WTC11 (cell line): Measurements from ENCODE around the gene MTHFD2. TPM values are rescaled to one million over a fixed set of nuclear protein-coding genes. Genes with fewer than 3 reads are reported as not detected.
A peak's percentile ranks its signal among the peaks of the same experiment; 100 is the strongest.

Experiments used
- ATAC-seq: fragments of 200-7000 bp; cut with Tn5 transposase; 2 replicates; pipeline ENCODE4 v1.10.0; 2021; ENCODE audit warnings: mild to moderate bottlenecking, moderate library complexity
- CTCF ChIA-PET: fragments of 300-600 bp; sonication (Branson Sonifier 250); formaldehyde crosslinking; loops from one replicate; lab custom pipeline; 2021; ENCODE audit warnings: antibody characterized with exemption; lab: Charles Lee
- POLR2A ChIA-PET: fragments of 350-600 bp; sonication (Branson Sonifier 250); formaldehyde crosslinking; loops from one replicate; lab custom pipeline; 2021; ENCODE audit warnings: antibody characterized with exemption; lab: Charles Lee
- DNase-seq: peaks from one replicate; pipeline ENCODE4 v3.0.0; 2021; ENCODE audit warnings: low spot score
- H3K27ac Mint-ChIP-seq: 2 replicates; pipeline ENCODE4 v1.8.0; 2021; ENCODE audit warnings: mixed read lengths
- H3K27me3 Mint-ChIP-seq: 2 replicates; pipeline ENCODE4 v1.8.0; 2021; ENCODE audit warnings: low read depth, mild to moderate bottlenecking, moderate library complexity, mixed read lengths
- H3K36me3 Mint-ChIP-seq: 2 replicates; pipeline ENCODE4 v1.8.0; 2021; ENCODE audit warnings: mixed read lengths
- H3K4me1 Mint-ChIP-seq: 2 replicates; pipeline ENCODE4 v1.8.0; 2022; ENCODE audit warnings: mixed read lengths
- H3K4me3 Mint-ChIP-seq: 2 replicates; pipeline ENCODE4 v1.8.0; 2021; ENCODE audit warnings: mild to moderate bottlenecking, moderate library complexity, mixed read lengths
- H3K9me3 Mint-ChIP-seq: 2 replicates; pipeline ENCODE4 v1.8.0; 2021; ENCODE audit warnings: mixed read lengths
- FOXJ3 ChIP-seq: sonication (generic); formaldehyde crosslinking; IDR thresholded peaks from 2 replicates; pipeline ENCODE4 v1.9.0; 2021; ENCODE audit warnings: missing genetic modification reagents, mild to moderate bottlenecking, borderline replicate concordance
- FOXP1 ChIP-seq: sonication (generic); formaldehyde crosslinking; IDR thresholded peaks from 2 replicates; pipeline ENCODE4 v1.8.0; 2022; ENCODE audit warnings: missing genetic modification reagents, mild to moderate bottlenecking, moderate library complexity, borderline replicate concordance
- JUN ChIP-seq: sonication (generic); formaldehyde crosslinking; IDR thresholded peaks from 2 replicates; pipeline ENCODE4 v1.8.0; 2023; ENCODE audit warnings: mild to moderate bottlenecking, missing genetic modification reagents
- MYBL2 ChIP-seq: sonication (generic); formaldehyde crosslinking; IDR thresholded peaks from 2 replicates; pipeline ENCODE4 v1.8.1; 2023; ENCODE audit warnings: mild to moderate bottlenecking, moderate library complexity, missing genetic modification reagents
- NFYB ChIP-seq: sonication (generic); formaldehyde crosslinking; conservative IDR thresholded peaks from 2 replicates; pipeline ENCODE4 v1.8.0; 2022; ENCODE audit warnings: low read depth, missing genetic modification reagents
- ZNF138 ChIP-seq: sonication (generic); formaldehyde crosslinking; conservative IDR thresholded peaks from 2 replicates; pipeline ENCODE4 v1.8.1; 2022; ENCODE audit warnings: mild to moderate bottlenecking, moderate library complexity, missing genetic modification reagents
- ZNF219 ChIP-seq: sonication (generic); formaldehyde crosslinking; IDR thresholded peaks from 2 replicates; pipeline ENCODE4 v1.8.0; 2023; ENCODE audit warnings: missing genetic modification reagents, mild to moderate bottlenecking, borderline replicate concordance
- total RNA-seq: library from RNA; stranded (reverse); gene quantifications from 3 replicates; pipeline ENCODE4 v1.2.3, GENCODE V29; 2021
- TF ChIP-seq, protein P1 (sequence below): sonication (generic); formaldehyde crosslinking; IDR thresholded peaks from 2 replicates; pipeline ENCODE4 v1.8.1; 2023; ENCODE audit warnings: mild to moderate bottlenecking, missing genetic modification reagents, moderate library complexity
- TF ChIP-seq, protein P2 (sequence below): fragments of 250-450 bp; sonication (Bioruptor Pico); IDR thresholded peaks from 2 replicates; pipeline ENCODE4 v1.9.0; 2021; ENCODE audit warnings: mild to moderate bottlenecking
- TF ChIP-seq, protein P3 (sequence below): fragments of 200-600 bp; IDR thresholded peaks from 2 replicates; pipeline ENCODE4 v1.8.0; 2022; ENCODE audit warnings: antibody characterized with exemption
- TF ChIP-seq, protein P4 (sequence below): sonication (generic); formaldehyde crosslinking; IDR thresholded peaks from 2 replicates; pipeline ENCODE4 v1.8.1; 2023; ENCODE audit warnings: mild to moderate bottlenecking, missing genetic modification reagents, moderate library complexity
- TF ChIP-seq, protein P5 (sequence below): sonication (generic); formaldehyde crosslinking; conservative IDR thresholded peaks from 2 replicates; pipeline ENCODE4 v1.8.1; 2022; ENCODE audit warnings: mild to moderate bottlenecking, missing genetic modification reagents
- TF ChIP-seq, protein P6 (sequence below): sonication (generic); formaldehyde crosslinking; IDR thresholded peaks from 2 replicates; pipeline ENCODE4 v1.8.1; 2023; ENCODE audit warnings: mild to moderate bottlenecking, missing genetic modification reagents

MTHFD2 gene
- total RNA-seq, 1 experiment from 2014 or later: 251 TPM

DNA sequence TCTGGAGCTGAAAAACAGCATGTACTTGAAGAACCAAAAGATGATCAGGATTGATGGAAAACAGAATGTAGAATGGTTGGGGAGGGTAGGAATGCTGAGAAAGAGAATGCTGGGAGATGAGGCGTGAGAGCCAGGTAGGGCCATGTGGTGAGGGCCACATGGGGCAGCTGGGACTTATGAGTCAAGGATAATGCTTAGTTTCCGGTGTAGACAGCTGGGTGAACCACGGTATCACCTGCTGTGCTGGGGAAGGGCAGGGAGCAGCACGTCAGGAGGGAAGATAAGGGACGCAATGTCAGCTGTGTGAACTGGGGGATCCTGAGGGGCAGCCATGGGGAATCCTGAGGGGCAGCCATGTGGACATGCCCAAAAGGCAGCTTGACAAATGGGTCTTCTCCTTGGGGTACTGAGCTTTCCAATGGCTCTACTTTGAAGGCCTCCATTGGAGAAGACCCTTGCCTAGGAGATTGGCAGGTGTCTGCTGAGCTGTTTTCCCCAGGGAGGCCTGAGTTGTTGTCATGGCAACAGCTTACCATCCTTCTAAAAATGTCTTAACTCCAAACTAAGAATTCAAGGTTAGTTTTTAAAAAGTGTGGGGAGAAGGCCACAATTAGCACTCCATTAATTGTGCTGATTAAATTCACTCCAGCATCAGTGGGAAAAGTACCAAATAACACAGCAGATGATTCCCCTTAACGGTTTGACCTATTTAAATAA is 51.1 kb downstream of the MTHFD2 start (continued):
- TF ChIP-seq, protein P1, sequence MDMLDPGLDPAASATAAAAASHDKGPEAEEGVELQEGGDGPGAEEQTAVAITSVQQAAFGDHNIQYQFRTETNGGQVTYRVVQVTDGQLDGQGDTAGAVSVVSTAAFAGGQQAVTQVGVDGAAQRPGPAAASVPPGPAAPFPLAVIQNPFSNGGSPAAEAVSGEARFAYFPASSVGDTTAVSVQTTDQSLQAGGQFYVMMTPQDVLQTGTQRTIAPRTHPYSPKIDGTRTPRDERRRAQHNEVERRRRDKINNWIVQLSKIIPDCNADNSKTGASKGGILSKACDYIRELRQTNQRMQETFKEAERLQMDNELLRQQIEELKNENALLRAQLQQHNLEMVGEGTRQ: no peak
- no peak for TF ChIP-seq FOXP1 (CRISPR knock-in tag)
- TF ChIP-seq MYBL2 (CRISPR knock-in tag): no peak
- TF ChIP-seq ZNF138 (CRISPR knock-in tag): no peak
- no peak for TF ChIP-seq JUN (CRISPR knock-in tag)
- TF ChIP-seq, protein P2, sequence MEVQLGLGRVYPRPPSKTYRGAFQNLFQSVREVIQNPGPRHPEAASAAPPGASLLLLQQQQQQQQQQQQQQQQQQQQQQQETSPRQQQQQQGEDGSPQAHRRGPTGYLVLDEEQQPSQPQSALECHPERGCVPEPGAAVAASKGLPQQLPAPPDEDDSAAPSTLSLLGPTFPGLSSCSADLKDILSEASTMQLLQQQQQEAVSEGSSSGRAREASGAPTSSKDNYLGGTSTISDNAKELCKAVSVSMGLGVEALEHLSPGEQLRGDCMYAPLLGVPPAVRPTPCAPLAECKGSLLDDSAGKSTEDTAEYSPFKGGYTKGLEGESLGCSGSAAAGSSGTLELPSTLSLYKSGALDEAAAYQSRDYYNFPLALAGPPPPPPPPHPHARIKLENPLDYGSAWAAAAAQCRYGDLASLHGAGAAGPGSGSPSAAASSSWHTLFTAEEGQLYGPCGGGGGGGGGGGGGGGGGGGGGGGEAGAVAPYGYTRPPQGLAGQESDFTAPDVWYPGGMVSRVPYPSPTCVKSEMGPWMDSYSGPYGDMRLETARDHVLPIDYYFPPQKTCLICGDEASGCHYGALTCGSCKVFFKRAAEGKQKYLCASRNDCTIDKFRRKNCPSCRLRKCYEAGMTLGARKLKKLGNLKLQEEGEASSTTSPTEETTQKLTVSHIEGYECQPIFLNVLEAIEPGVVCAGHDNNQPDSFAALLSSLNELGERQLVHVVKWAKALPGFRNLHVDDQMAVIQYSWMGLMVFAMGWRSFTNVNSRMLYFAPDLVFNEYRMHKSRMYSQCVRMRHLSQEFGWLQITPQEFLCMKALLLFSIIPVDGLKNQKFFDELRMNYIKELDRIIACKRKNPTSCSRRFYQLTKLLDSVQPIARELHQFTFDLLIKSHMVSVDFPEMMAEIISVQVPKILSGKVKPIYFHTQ: no peak

DNA sequence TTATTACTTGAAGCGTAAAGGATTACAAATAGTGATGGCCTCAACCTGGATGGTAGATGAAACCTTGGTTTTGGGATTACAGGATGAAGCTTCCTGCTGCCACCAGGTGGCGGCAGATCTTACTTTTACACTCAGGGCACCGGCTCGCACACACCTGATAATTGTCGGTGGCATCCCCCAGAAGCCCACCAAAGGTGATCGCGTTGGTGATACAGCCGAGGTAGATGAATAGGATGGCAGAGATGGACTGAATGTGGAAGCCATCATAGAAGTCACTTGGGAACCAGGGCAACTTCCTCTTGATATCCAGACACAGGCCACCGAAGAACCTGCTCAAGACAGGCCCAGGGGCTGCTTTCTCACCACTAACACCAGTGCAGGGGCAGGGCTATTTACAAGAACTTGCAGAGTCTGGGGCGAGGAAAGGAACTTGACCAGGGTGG is 51.8 kb downstream of the MTHFD2 start:
- ChIA-PET CTCF (interaction anchor here (0.6 to 3.0 kb wide), 27 partner anchors 8 to 570 kb away, joined by 3 to 36 read pairs (median 4); partner anchors contain the start of gene RTKN), POLR2A (interaction anchor here (0.5 to 1.0 kb wide), 2 partner anchors 222 to 412 kb away, joined by 3 read pairs; partner anchors contain the start of gene MRPL53)
- H3K27ac Mint-ChIP-seq: no peak overlapping the region
- ATAC-seq (peak; percentile 85), DNase-seq (peak; percentile 52)
- H3K36me3 Mint-ChIP-seq: no peaks in the 10 kb centered on the region
- H3K4me1 Mint-ChIP-seq: no peaks in the 10 kb centered on the region
- H3K27me3 Mint-ChIP-seq: peaks cover 7% of the 10 kb centered on the region; the same call in 1 of the 2 replicates
- H3K4me3 Mint-ChIP-seq: no peak overlapping the region
- no peaks in the 10 kb centered on the region for H3K9me3 Mint-ChIP-seq
- TF ChIP-seq FOXJ3 (CRISPR knock-in tag): no peak
- TF ChIP-seq, protein P3, sequence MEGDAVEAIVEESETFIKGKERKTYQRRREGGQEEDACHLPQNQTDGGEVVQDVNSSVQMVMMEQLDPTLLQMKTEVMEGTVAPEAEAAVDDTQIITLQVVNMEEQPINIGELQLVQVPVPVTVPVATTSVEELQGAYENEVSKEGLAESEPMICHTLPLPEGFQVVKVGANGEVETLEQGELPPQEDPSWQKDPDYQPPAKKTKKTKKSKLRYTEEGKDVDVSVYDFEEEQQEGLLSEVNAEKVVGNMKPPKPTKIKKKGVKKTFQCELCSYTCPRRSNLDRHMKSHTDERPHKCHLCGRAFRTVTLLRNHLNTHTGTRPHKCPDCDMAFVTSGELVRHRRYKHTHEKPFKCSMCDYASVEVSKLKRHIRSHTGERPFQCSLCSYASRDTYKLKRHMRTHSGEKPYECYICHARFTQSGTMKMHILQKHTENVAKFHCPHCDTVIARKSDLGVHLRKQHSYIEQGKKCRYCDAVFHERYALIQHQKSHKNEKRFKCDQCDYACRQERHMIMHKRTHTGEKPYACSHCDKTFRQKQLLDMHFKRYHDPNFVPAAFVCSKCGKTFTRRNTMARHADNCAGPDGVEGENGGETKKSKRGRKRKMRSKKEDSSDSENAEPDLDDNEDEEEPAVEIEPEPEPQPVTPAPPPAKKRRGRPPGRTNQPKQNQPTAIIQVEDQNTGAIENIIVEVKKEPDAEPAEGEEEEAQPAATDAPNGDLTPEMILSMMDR: peak; percentile 55
- TF ChIP-seq, all 79 proteins: peak for 1

DNA sequence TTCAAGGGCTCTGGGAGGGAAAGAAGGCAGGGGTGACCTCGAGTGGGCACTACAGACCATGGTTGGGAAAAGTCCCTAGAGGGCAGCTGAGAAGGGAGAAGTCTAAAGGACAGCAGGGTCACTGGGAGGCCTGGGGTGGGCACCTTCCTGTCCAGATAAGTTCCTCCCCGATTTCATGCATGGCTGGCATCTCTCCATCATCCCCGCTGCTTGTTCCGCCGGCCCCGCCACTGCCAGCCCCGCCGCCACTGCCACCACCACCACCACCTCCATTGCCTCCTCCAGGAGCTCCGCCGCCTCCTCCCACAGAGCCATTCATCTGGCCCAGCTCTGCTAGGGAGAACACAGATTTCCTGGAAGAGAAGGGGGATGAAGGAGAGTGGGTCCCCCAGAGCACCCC is 53.6 kb downstream of the MTHFD2 start:
- ChIA-PET POLR2A (no interaction called here), CTCF (interaction anchor here (0.8 to 3.0 kb wide), 2 partner anchors 8 to 83 kb away, joined by 4 to 36 read pairs; no protein-coding TSS in a partner anchor)
- Mint-ChIP-seq H3K36me3 (no peaks in the 10 kb centered on the region), H3K9me3 (no peaks in the 10 kb centered on the region), H3K27me3 (peaks cover 7% of the 10 kb centered on the region; the same call in 1 of the 2 replicates), H3K27ac (no peak overlapping the region), H3K4me3 (no peak overlapping the region), H3K4me1 (no peaks in the 10 kb centered on the region)
- TF ChIP-seq ZNF219 (CRISPR knock-in tag): no peak
- TF ChIP-seq, protein P4, sequence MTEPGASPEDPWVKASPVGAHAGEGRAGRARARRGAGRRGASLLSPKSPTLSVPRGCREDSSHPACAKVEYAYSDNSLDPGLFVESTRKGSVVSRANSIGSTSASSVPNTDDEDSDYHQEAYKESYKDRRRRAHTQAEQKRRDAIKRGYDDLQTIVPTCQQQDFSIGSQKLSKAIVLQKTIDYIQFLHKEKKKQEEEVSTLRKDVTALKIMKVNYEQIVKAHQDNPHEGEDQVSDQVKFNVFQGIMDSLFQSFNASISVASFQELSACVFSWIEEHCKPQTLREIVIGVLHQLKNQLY (CRISPR knock-in tag): no peak
- ATAC-seq (no peak), DNase-seq (no peak)

DNA sequence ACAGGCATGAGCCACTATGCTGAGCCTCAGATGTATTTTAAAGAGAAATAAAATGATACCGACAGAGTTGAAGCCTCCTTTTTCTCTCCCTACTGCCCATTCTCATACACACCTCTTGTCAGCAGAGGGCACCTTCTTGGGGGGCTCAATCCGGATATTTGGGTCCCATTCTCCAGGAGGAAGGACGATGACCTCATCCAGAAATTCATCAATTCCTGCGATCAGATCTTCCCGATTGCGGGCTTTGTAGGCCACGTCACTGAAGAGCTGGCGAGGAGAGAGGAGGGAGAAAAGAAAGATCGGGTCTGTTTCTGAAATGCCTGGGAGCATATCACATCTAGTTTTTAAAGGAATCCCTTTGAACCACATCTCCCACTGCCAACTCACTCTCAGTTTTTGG is 54.4 kb downstream of the MTHFD2 start:
- TF ChIP-seq, protein P5, sequence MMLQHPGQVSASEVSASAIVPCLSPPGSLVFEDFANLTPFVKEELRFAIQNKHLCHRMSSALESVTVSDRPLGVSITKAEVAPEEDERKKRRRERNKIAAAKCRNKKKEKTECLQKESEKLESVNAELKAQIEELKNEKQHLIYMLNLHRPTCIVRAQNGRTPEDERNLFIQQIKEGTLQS (CRISPR knock-in tag): no peak
- TF ChIP-seq NFYB (CRISPR knock-in tag): no peak
- TF ChIP-seq, protein P6, sequence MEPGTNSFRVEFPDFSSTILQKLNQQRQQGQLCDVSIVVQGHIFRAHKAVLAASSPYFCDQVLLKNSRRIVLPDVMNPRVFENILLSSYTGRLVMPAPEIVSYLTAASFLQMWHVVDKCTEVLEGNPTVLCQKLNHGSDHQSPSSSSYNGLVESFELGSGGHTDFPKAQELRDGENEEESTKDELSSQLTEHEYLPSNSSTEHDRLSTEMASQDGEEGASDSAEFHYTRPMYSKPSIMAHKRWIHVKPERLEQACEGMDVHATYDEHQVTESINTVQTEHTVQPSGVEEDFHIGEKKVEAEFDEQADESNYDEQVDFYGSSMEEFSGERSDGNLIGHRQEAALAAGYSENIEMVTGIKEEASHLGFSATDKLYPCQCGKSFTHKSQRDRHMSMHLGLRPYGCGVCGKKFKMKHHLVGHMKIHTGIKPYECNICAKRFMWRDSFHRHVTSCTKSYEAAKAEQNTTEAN (CRISPR knock-in tag): no peak
- CTCF ChIA-PET: interaction anchor here (0.8 to 2.8 kb wide), 4 partner anchors 9 to 114 kb away, joined by 3 to 10 read pairs (median 5); no protein-coding TSS in a partner anchor
- H3K27ac Mint-ChIP-seq: no peak overlapping the region
- H3K27me3 Mint-ChIP-seq: peaks cover 5% of the 10 kb centered on the region; the same call in 1 of the 2 replicates
- POLR2A ChIA-PET: no interaction called here
- H3K36me3 Mint-ChIP-seq: no peaks in the 10 kb centered on the region
- no peaks in the 10 kb centered on the region for H3K4me1 Mint-ChIP-seq
- no peak for DNase-seq
- no peak overlapping the region for H3K4me3 Mint-ChIP-seq
- no peak for ATAC-seq
- H3K9me3 Mint-ChIP-seq: no peaks in the 10 kb centered on the region
